ENCODE results near the gene XYLT1. TPM values are rescaled to one million over a fixed set of nuclear protein-coding genes. Genes with fewer than 3 reads are reported as not detected.
"Not testable (repeated sequence)": the region's sequence is repeated elsewhere in the genome, so short reads cannot be mapped to it uniquely, and the experiment has no call there.

Gene XYLT1
- total RNA-seq, 1 donor from 2014 or later: 9.4 TPM

- Histone ChIP-seq H3K36me3 (ENCODE audit: control insufficient read depth in 3 of 3, insufficient read depth in 3 of 3, low read length in 3 of 3) (no peaks in the 10 kb centered on the region), H3K9ac (ENCODE audit: low read depth in 1 of 3, low read length in 3 of 3) (no peak overlapping the region), H3K9me3 (ENCODE audit: control insufficient read depth in 3 of 3, low read length in 3 of 3) (no peaks in the 10 kb centered on the region), H3K4me3 (ENCODE audit: low read length in 3 of 3) (no peak overlapping the region), H3K27me3 (ENCODE audit: control insufficient read depth in 3 of 3, insufficient read depth in 3 of 3, low read length in 3 of 3) (peaks cover 0 to 2% (median 0%) of the 10 kb centered on the region in 3 donors), H3K4me1 (ENCODE audit: control insufficient read depth in 3 of 3, insufficient read depth in 3 of 3, low read length in 3 of 3) (peaks cover 0 to 7% (median 6%) of the 10 kb centered on the region in 3 donors), H3K27ac (ENCODE audit: low read depth, low read length) (no peak overlapping the region)
Observed at GRCh38 chr16:17508303-17508702, 37.5 kb upstream of the XYLT1 start.

- not testable (repeated sequence) for H3K9ac ChIP-seq (ENCODE audit: low read depth in 1 of 3, low read length in 3 of 3)
Observed at GRCh38 chr16:17507516-17507915, 36.8 kb upstream of the XYLT1 start.

GRCh38 chr16:17505828-17506227, 35.1 kb upstream of the XYLT1 start:
- H3K9ac ChIP-seq (ENCODE audit: low read depth in 1 of 3, low read length in 3 of 3); H3K9me3 ChIP-seq (ENCODE audit: control insufficient read depth in 3 of 3, low read length in 3 of 3); H3K4me3 ChIP-seq (ENCODE audit: low read length in 3 of 3); H3K27ac ChIP-seq (ENCODE audit: low read depth, low read length); H3K36me3 ChIP-seq (ENCODE audit: control insufficient read depth in 3 of 3, insufficient read depth in 3 of 3, low read length in 3 of 3); H3K27me3 ChIP-seq (ENCODE audit: control insufficient read depth in 3 of 3, insufficient read depth in 3 of 3, low read length in 3 of 3); H3K4me1 ChIP-seq (ENCODE audit: control insufficient read depth in 3 of 3, insufficient read depth in 3 of 3, low read length in 3 of 3): not testable (repeated sequence)

More at GRCh38 chr16:17507516-17507915, 36.8 kb upstream of the XYLT1 start:
- not testable (repeated sequence) for H3K4me1 ChIP-seq (ENCODE audit: control insufficient read depth in 3 of 3, insufficient read depth in 3 of 3, low read length in 3 of 3); H3K4me3 ChIP-seq (ENCODE audit: low read length in 3 of 3); H3K9me3 ChIP-seq (ENCODE audit: control insufficient read depth in 3 of 3, low read length in 3 of 3); H3K36me3 ChIP-seq (ENCODE audit: control insufficient read depth in 3 of 3, insufficient read depth in 3 of 3, low read length in 3 of 3); H3K27ac ChIP-seq (ENCODE audit: low read depth, low read length); H3K27me3 ChIP-seq (ENCODE audit: control insufficient read depth in 3 of 3, insufficient read depth in 3 of 3, low read length in 3 of 3)

GRCh38 chr16:17504050-17504449, 33.3 kb upstream of the XYLT1 start:
- Histone ChIP-seq H3K27me3 (ENCODE audit: control insufficient read depth in 3 of 3, insufficient read depth in 3 of 3, low read length in 3 of 3) (peaks cover 0 to 5% (median 0%) of the 10 kb centered on the region in 3 donors), H3K36me3 (ENCODE audit: control insufficient read depth in 3 of 3, insufficient read depth in 3 of 3, low read length in 3 of 3) (no peaks in the 10 kb centered on the region), H3K9ac (ENCODE audit: low read depth in 1 of 3, low read length in 3 of 3) (no peak overlapping the region), H3K9me3 (ENCODE audit: control insufficient read depth in 3 of 3, low read length in 3 of 3) (no peaks in the 10 kb centered on the region), H3K27ac (ENCODE audit: low read depth, low read length) (no peak overlapping the region), H3K4me3 (ENCODE audit: low read length in 3 of 3) (no peak overlapping the region), H3K4me1 (ENCODE audit: control insufficient read depth in 3 of 3, insufficient read depth in 3 of 3, low read length in 3 of 3) (no peaks in the 10 kb centered on the region)

- Histone ChIP-seq H3K9me3 (ENCODE audit: control insufficient read depth in 3 of 3, low read length in 3 of 3) (no peaks in the 10 kb centered on the region), H3K4me3 (ENCODE audit: low read length in 3 of 3) (no peak overlapping the region), H3K27me3 (ENCODE audit: control insufficient read depth in 3 of 3, insufficient read depth in 3 of 3, low read length in 3 of 3) (peaks cover 0 to 5% (median 0%) of the 10 kb centered on the region in 3 donors), H3K27ac (ENCODE audit: low read depth, low read length) (no peak overlapping the region), H3K9ac (ENCODE audit: low read depth in 1 of 3, low read length in 3 of 3) (no peak overlapping the region), H3K36me3 (ENCODE audit: control insufficient read depth in 3 of 3, insufficient read depth in 3 of 3, low read length in 3 of 3) (no peaks in the 10 kb centered on the region), H3K4me1 (ENCODE audit: control insufficient read depth in 3 of 3, insufficient read depth in 3 of 3, low read length in 3 of 3) (no peaks in the 10 kb centered on the region)
Observed at GRCh38 chr16:17503331-17503730, 32.6 kb upstream of the XYLT1 start.

- Histone ChIP-seq H3K9me3 (ENCODE audit: control insufficient read depth in 3 of 3, low read length in 3 of 3) (no peaks in the 10 kb centered on the region), H3K9ac (ENCODE audit: low read depth in 1 of 3, low read length in 3 of 3) (no peak overlapping the region), H3K27ac (ENCODE audit: low read depth, low read length) (no peak overlapping the region), H3K4me1 (ENCODE audit: control insufficient read depth in 3 of 3, insufficient read depth in 3 of 3, low read length in 3 of 3) (no peaks in the 10 kb centered on the region), H3K27me3 (ENCODE audit: control insufficient read depth in 3 of 3, insufficient read depth in 3 of 3, low read length in 3 of 3) (peaks cover 0 to 8% (median 0%) of the 10 kb centered on the region in 3 donors), H3K36me3 (ENCODE audit: control insufficient read depth in 3 of 3, insufficient read depth in 3 of 3, low read length in 3 of 3) (no peaks in the 10 kb centered on the region), H3K4me3 (ENCODE audit: low read length in 3 of 3) (no peak overlapping the region)
Observed at GRCh38 chr16:17501321-17501720, 30.6 kb upstream of the XYLT1 start.

GRCh38 chr16:17499223-17499902, 28.6 kb upstream of the XYLT1 start:
- Histone ChIP-seq H3K27me3 (ENCODE audit: control insufficient read depth in 3 of 3, insufficient read depth in 3 of 3, low read length in 3 of 3) (peaks cover 0 to 8% (median 0%) of the 10 kb centered on the region in 3 donors), H3K4me3 (ENCODE audit: low read length in 3 of 3) (no peak overlapping the region), H3K27ac (ENCODE audit: low read depth, low read length) (no peak overlapping the region), H3K9ac (ENCODE audit: low read depth in 1 of 3, low read length in 3 of 3) (no peak overlapping the region), H3K9me3 (ENCODE audit: control insufficient read depth in 3 of 3, low read length in 3 of 3) (no peaks in the 10 kb centered on the region), H3K36me3 (ENCODE audit: control insufficient read depth in 3 of 3, insufficient read depth in 3 of 3, low read length in 3 of 3) (no peaks in the 10 kb centered on the region), H3K4me1 (ENCODE audit: control insufficient read depth in 3 of 3, insufficient read depth in 3 of 3, low read length in 3 of 3) (no peaks in the 10 kb centered on the region)

GRCh38 chr16:17497648-17498047, 26.9 kb upstream of the XYLT1 start:
- Histone ChIP-seq H3K27me3 (ENCODE audit: control insufficient read depth in 3 of 3, insufficient read depth in 3 of 3, low read length in 3 of 3) (peaks cover 0 to 8% (median 0%) of the 10 kb centered on the region in 3 donors), H3K4me3 (ENCODE audit: low read length in 3 of 3) (no peak overlapping the region), H3K9ac (ENCODE audit: low read depth in 1 of 3, low read length in 3 of 3) (no peak overlapping the region), H3K9me3 (ENCODE audit: control insufficient read depth in 3 of 3, low read length in 3 of 3) (no peaks in the 10 kb centered on the region), H3K4me1 (ENCODE audit: control insufficient read depth in 3 of 3, insufficient read depth in 3 of 3, low read length in 3 of 3) (no peaks in the 10 kb centered on the region), H3K27ac (ENCODE audit: low read depth, low read length) (no peak overlapping the region), H3K36me3 (ENCODE audit: control insufficient read depth in 3 of 3, insufficient read depth in 3 of 3, low read length in 3 of 3) (no peaks in the 10 kb centered on the region)

GRCh38 chr16:17496891-17497290, 26.1 kb upstream of the XYLT1 start:
- Histone ChIP-seq H3K4me1 (ENCODE audit: control insufficient read depth in 3 of 3, insufficient read depth in 3 of 3, low read length in 3 of 3) (no peaks in the 10 kb centered on the region), H3K9me3 (ENCODE audit: control insufficient read depth in 3 of 3, low read length in 3 of 3) (no peaks in the 10 kb centered on the region), H3K9ac (ENCODE audit: low read depth in 1 of 3, low read length in 3 of 3) (no peak overlapping the region), H3K27ac (ENCODE audit: low read depth, low read length) (no peak overlapping the region), H3K36me3 (ENCODE audit: control insufficient read depth in 3 of 3, insufficient read depth in 3 of 3, low read length in 3 of 3) (no peaks in the 10 kb centered on the region), H3K4me3 (ENCODE audit: low read length in 3 of 3) (no peak overlapping the region), H3K27me3 (ENCODE audit: control insufficient read depth in 3 of 3, insufficient read depth in 3 of 3, low read length in 3 of 3) (peaks cover 0 to 8% (median 0%) of the 10 kb centered on the region in 3 donors)

- Histone ChIP-seq H3K27ac (ENCODE audit: low read depth, low read length) (no peak overlapping the region), H3K36me3 (ENCODE audit: control insufficient read depth in 3 of 3, insufficient read depth in 3 of 3, low read length in 3 of 3) (no peaks in the 10 kb centered on the region), H3K9ac (ENCODE audit: low read depth in 1 of 3, low read length in 3 of 3) (no peak overlapping the region), H3K9me3 (ENCODE audit: control insufficient read depth in 3 of 3, low read length in 3 of 3) (no peaks in the 10 kb centered on the region), H3K27me3 (ENCODE audit: control insufficient read depth in 3 of 3, insufficient read depth in 3 of 3, low read length in 3 of 3) (peaks cover 0 to 4% (median 0%) of the 10 kb centered on the region in 3 donors), H3K4me1 (ENCODE audit: control insufficient read depth in 3 of 3, insufficient read depth in 3 of 3, low read length in 3 of 3) (no peaks in the 10 kb centered on the region), H3K4me3 (ENCODE audit: low read length in 3 of 3) (no peak overlapping the region)
Observed at GRCh38 chr16:17493012-17493411, 22.3 kb upstream of the XYLT1 start.
